Measurements from ENCODE around the gene TMEM132C. TPM values are rescaled to one million over a fixed set of nuclear protein-coding genes. Genes with fewer than 3 reads are reported as not detected.

The TMEM132C gene
- total and polyA plus RNA-seq, 2 donors (not counting 1 experiment from before 2014, with no cell fraction given): not detected

DNA sequence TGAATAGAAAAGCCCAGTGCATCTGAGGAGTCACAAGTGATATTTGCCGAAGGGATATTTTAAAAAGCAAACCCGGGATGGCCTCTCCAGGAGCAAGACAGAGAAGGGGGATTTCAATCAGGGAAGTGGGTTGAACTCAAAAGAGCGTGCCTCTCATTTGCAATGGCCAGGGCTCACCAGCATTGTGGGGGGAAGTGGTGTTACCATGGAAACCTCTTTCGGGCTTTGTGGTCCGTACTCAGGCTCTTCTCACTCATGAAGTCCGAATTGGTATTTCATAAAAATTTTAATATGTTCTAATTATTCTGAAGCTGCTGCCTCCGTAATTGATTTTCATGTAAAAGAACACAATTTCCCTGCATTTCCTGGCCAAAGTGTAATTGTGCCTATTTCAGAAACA lies 476.9 kb downstream of the TMEM132C start:
- Histone ChIP-seq H4K20me1 (ENCODE audit: control insufficient read depth, insufficient read depth, low read length, poor library complexity, severe bottlenecking) (no peaks in the 10 kb centered on the region), H3K9me3 (ENCODE audit: control extremely low read depth in 1 of 3, control insufficient read depth in 2 of 3, insufficient read depth in 1 of 3, low read length in 2 of 3) (peaks cover 0 to 9% (median 2%) of the 10 kb centered on the region in 3 donors), H3K79me2 (ENCODE audit: control insufficient read depth, insufficient read depth, low read length) (no peaks in the 10 kb centered on the region), H3K4me3 (ENCODE audit: control extremely low read depth in 1 of 5, extremely low read depth in 1 of 5, insufficient read depth in 1 of 5, low read depth in 2 of 5, low read length in 4 of 5) (no peak overlapping the region), H3K27ac (ENCODE audit: low read length in 2 of 2) (no peak overlapping the region), H3K36me3 (replicated peaks in 1 of 2; ENCODE audit: control extremely low read depth in 1 of 2, control insufficient read depth in 1 of 2, extremely low read depth in 1 of 2, insufficient read depth in 2 of 2, low read length in 1 of 2) (no peaks in the 10 kb centered on the region), H3K4me1 (ENCODE audit: control insufficient read depth in 2 of 2, insufficient read depth in 2 of 2, low read length in 2 of 2) (no peaks in the 10 kb centered on the region), H3K27me3 (replicated peaks in 1 of 4; ENCODE audit: control extremely low read depth in 1 of 4, control insufficient read depth in 3 of 4, insufficient read depth in 4 of 4, low read length in 3 of 4) (peaks cover 0 to 4% (median under 1%) of the 10 kb centered on the region in 4 experiments), H3K4me2 (replicated peaks; ENCODE audit: low read depth, low read length, poor library complexity, severe bottlenecking) (no peak overlapping the region), H3K9ac (ENCODE audit: low read length) (no peak overlapping the region), H2AFZ (ENCODE audit: insufficient read depth, low read depth, low read length, poor library complexity, severe bottlenecking) (no peak overlapping the region)
- Mint-ChIP-seq H3K27ac (no peak overlapping the region), H3K4me3 (no peak overlapping the region), H3K27me3 (peaks cover 34% of the 10 kb centered on the region), H3K9me3 (ENCODE audit: insufficient read depth) (peaks cover 4% of the 10 kb centered on the region), H3K4me1 (no peaks in the 10 kb centered on the region)
- DNase-seq: no peak
- intact Hi-C loops (cut with micrococcal nuclease): no loop called here
- WGBS (ENCODE audit: insufficient coverage): 74% methylated on average over 3 of the region's 7 CpGs
- TF ChIP-seq EZH2 (IDR thresholded peaks at IDR 0.05; ENCODE audit: borderline replicate concordance, insufficient read depth, low read depth, low read length, poor library complexity, severe bottlenecking): no peak
- no peak for ATAC-seq (ENCODE audit: low read depth)
- ChIA-PET CTCF (no interaction called here), POLR2A (no interaction called here)

DNA sequence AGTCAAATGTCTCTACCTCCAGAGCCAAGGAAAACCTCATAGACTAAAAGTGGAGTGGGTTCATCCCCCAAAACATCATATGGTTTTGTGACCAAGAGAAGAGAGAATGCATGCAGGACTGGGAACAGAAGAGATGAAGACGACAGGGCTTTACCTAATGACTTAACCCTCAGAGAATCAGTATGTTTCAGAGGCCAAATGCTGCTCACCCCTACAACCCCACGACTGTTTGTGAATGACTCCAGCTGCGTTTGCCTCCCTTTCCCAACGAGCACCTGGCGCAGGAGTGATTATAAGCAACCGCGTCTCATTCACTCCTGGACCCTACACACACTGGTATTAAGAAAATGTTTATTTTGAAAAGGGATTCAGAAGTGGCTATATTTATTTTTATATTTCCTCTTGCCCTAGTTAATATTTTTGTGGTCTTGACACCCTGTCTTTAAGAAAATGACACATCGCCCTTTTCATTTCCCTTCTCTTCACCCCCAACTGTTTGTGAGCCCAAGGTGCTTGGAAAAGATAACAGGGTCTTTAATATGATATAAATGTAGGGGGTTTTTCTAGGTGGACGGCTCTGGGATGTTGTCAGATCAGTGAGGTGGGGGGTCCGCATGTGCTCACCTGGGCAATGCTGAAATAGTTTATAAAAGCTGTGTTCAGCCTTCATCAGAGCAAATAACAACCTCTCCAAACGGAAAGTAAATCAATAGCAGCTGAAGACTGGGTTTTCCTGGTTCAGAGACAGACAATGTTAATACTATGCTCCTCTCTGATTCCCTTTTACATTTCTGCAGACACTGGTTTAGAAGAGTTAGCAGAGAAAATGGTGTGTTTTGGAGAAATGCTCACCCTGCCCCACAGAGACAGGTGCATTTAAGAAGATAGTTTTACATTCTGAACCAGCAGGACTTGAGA lies 479.1 kb downstream of the TMEM132C start:
- POLR2A ChIA-PET: no interaction called here
- H3K27ac ChIP-seq (ENCODE audit: low read length in 2 of 2): no peak overlapping the region

More for the DNA sequence above, 479.1 kb downstream of the TMEM132C start:
- CTCF ChIA-PET: no interaction called here
- H3K36me3 ChIP-seq (replicated peaks in 1 of 2; ENCODE audit: control extremely low read depth in 1 of 2, control insufficient read depth in 1 of 2, extremely low read depth in 1 of 2, insufficient read depth in 2 of 2, low read length in 1 of 2): no peaks in the 10 kb centered on the region
- Mint-ChIP-seq H3K4me1 (no peaks in the 10 kb centered on the region), H3K27me3 (peaks cover 34% of the 10 kb centered on the region), H3K9me3 (ENCODE audit: insufficient read depth) (no peaks in the 10 kb centered on the region), H3K27ac (no peak overlapping the region), H3K4me3 (no peak overlapping the region)
- TF ChIP-seq EZH2 (IDR thresholded peaks at IDR 0.05; ENCODE audit: borderline replicate concordance, insufficient read depth, low read depth, low read length, poor library complexity, severe bottlenecking): no peak
- TF ChIP-seq, protein P1, sequence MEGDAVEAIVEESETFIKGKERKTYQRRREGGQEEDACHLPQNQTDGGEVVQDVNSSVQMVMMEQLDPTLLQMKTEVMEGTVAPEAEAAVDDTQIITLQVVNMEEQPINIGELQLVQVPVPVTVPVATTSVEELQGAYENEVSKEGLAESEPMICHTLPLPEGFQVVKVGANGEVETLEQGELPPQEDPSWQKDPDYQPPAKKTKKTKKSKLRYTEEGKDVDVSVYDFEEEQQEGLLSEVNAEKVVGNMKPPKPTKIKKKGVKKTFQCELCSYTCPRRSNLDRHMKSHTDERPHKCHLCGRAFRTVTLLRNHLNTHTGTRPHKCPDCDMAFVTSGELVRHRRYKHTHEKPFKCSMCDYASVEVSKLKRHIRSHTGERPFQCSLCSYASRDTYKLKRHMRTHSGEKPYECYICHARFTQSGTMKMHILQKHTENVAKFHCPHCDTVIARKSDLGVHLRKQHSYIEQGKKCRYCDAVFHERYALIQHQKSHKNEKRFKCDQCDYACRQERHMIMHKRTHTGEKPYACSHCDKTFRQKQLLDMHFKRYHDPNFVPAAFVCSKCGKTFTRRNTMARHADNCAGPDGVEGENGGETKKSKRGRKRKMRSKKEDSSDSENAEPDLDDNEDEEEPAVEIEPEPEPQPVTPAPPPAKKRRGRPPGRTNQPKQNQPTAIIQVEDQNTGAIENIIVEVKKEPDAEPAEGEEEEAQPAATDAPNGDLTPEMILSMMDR (IDR thresholded peaks at IDR 0.05): no peak
- H2AFZ ChIP-seq (ENCODE audit: insufficient read depth, low read depth, low read length, poor library complexity, severe bottlenecking): no peak overlapping the region
- DNase-seq (no peak), ATAC-seq (ENCODE audit: low read depth) (no peak)
- H3K27me3 ChIP-seq (replicated peaks in 1 of 4; ENCODE audit: control extremely low read depth in 1 of 4, control insufficient read depth in 3 of 4, insufficient read depth in 4 of 4, low read length in 3 of 4): peaks cover 0 to 4% (median 0%) of the 10 kb centered on the region in 4 experiments
- H3K79me2 ChIP-seq (ENCODE audit: control insufficient read depth, insufficient read depth, low read length): no peaks in the 10 kb centered on the region
- peaks cover 0 to 3% (median 0%) of the 10 kb centered on the region in 3 donors for H3K9me3 ChIP-seq (ENCODE audit: control extremely low read depth in 1 of 3, control insufficient read depth in 2 of 3, insufficient read depth in 1 of 3, low read length in 2 of 3)
- no peaks in the 10 kb centered on the region for H3K4me1 ChIP-seq (ENCODE audit: control insufficient read depth in 2 of 2, insufficient read depth in 2 of 2, low read length in 2 of 2)
- H3K4me2 ChIP-seq (replicated peaks; ENCODE audit: low read depth, low read length, poor library complexity, severe bottlenecking): no peak overlapping the region
- intact Hi-C loops (cut with micrococcal nuclease): no loop called here
- no peaks in the 10 kb centered on the region for H4K20me1 ChIP-seq (ENCODE audit: control insufficient read depth, insufficient read depth, low read length, poor library complexity, severe bottlenecking)
- H3K9ac ChIP-seq (ENCODE audit: low read length): no peak overlapping the region
- WGBS (ENCODE audit: insufficient coverage): 0% methylated on average over 1 of the region's 11 CpGs
- no peak overlapping the region for H3K4me3 ChIP-seq (ENCODE audit: control extremely low read depth in 1 of 5, extremely low read depth in 1 of 5, insufficient read depth in 1 of 5, low read depth in 2 of 5, low read length in 4 of 5)

Data from B cell (primary cell).